SK-N-MC (cell line): ENCODE data around the gene SLC2A8.
A peak's percentile ranks its signal among the peaks of the same experiment; 100 is the strongest.

Experiments used
- DNase-seq: peaks from one replicate; pipeline ENCODE4 v3.0.0-alpha.2; 2011; ENCODE audit warnings: low read depth, low spot score
- H3K27ac ChIP-seq: fragments of 200-600 bp; sonication (generic); 2 replicates; pipeline ENCODE4 v1.5.1; 2016; ENCODE audit warnings: mixed run types
- H3K36me3 ChIP-seq: fragments of 200-600 bp; sonication (generic); 2 replicates; pipeline ENCODE4 v1.6.1; 2017; ENCODE audit warnings: antibody characterized with exemption, low read length, mixed read lengths; ENCODE audit not compliant: insufficient read depth
- H3K4me3 ChIP-seq: fragments of 200-600 bp; sonication (generic); 2 replicates; pipeline ENCODE4 v1.5.1; 2016
- H3K9ac ChIP-seq: fragments of 200-600 bp; sonication (generic); 2 replicates; pipeline ENCODE4 v1.8.0; 2017; ENCODE audit warnings: mixed run types, mixed read lengths; ENCODE audit not compliant: insufficient read length
- H3K9me3 ChIP-seq: fragments of 200-600 bp; sonication (generic); 2 replicates; pipeline ENCODE4 v1.6.1; 2017; ENCODE audit warnings: low read depth, mild to moderate bottlenecking, antibody characterized with exemption, low read length, moderate library complexity, mixed read lengths
- EZH2 ChIP-seq: fragments of 200-600 bp; sonication (generic); IDR thresholded peaks from one replicate; pipeline ENCODE4 v1.6.1; 2017; ENCODE audit warnings: antibody characterized with exemption
- FOXP2 ChIP-seq: optimal IDR thresholded peaks from 2 replicates; pipeline ENCODE3; 2011; ENCODE audit warnings: mild to moderate bottlenecking, moderate library complexity; ENCODE audit not compliant: insufficient read depth; ENCODE audit errors: extremely low read length, control extremely low read depth
- POLR2AphosphoS5 ChIP-seq: IDR thresholded peaks from 2 replicates; pipeline ENCODE4 v1.6.1; 2012; ENCODE audit warnings: mild to moderate bottlenecking, low read depth, low read length, borderline replicate concordance

Gene SLC2A8

GRCh38 chr9:127445851-127446712, 49.1 kb downstream of the SLC2A8 start:
- TF ChIP-seq POLR2AphosphoS5, result no peak; the same call in none of the 2 replicates
- no peak for TF ChIP-seq EZH2
- TF ChIP-seq FOXP2, result no peak
- Histone ChIP-seq H3K27ac (peak overlapping the region; percentile 73; the same call in 1 of the 2 replicates), H3K9ac (no peak overlapping the region), H3K4me3 (no peak overlapping the region), H3K36me3 (peaks cover 84% of the 10 kb centered on the region), H3K9me3 (0 out of 2 replicates have a peak, but pooled peaks cover 4% of the 10 kb centered on the region)
- DNase-seq, result no peak

- Histone ChIP-seq H3K9ac (no peak overlapping the region), H3K36me3 (peaks cover 81% of the 10 kb centered on the region), H3K4me3 (no peak overlapping the region), H3K27ac (peak overlapping the region; percentile 73), H3K9me3 (0 out of 2 replicates have a peak, but pooled peaks cover 4% of the 10 kb centered on the region)
- peak; percentile 34 for TF ChIP-seq POLR2AphosphoS5
- TF ChIP-seq FOXP2, result no peak
- no peak for DNase-seq
Measured at GRCh38 chr9:127446713-127447415, 49.9 kb downstream of the SLC2A8 start.

- Histone ChIP-seq H3K9ac (no peak overlapping the region), H3K27ac (peak overlapping the region; percentile 97; the same call in 1 of the 2 replicates), H3K9me3 (0 out of 2 replicates have a peak, but pooled peaks cover 4% of the 10 kb centered on the region), H3K4me3 (no peak overlapping the region), H3K36me3 (peaks cover 78% of the 10 kb centered on the region)
- DNase-seq, result no peak
- no peak for TF ChIP-seq EZH2
- TF ChIP-seq FOXP2, result no peak
- no peak for TF ChIP-seq POLR2AphosphoS5
Measured at GRCh38 chr9:127447416-127448111, 50.6 kb downstream of the SLC2A8 start.

GRCh38 chr9:127448112-127448805, 51.3 kb downstream of the SLC2A8 start:
- 0 out of 2 replicates have a peak, but pooled peaks cover 4% of the 10 kb centered on the region for H3K9me3 ChIP-seq
- peak overlapping the region; percentile 98 for H3K4me3 ChIP-seq
- peak overlapping the region; percentile 100 for H3K9ac ChIP-seq
- DNase-seq, result no peak
- no peak for TF ChIP-seq EZH2
- TF ChIP-seq FOXP2, result no peak
- no peak for TF ChIP-seq POLR2AphosphoS5
- peak overlapping the region; percentile 97 for H3K27ac ChIP-seq
- peaks cover 72% of the 10 kb centered on the region for H3K36me3 ChIP-seq

GRCh38 chr9:127449332-127449966, 52.5 kb downstream of the SLC2A8 start:
- no peak for DNase-seq
- peaks cover 65% of the 10 kb centered on the region for H3K36me3 ChIP-seq
- peak overlapping the region; percentile 98 for H3K4me3 ChIP-seq
- TF ChIP-seq FOXP2 (no peak), POLR2AphosphoS5 (no peak; the same call in 1 of the 2 replicates), EZH2 (no peak)
- peak overlapping the region; percentile 97 for H3K27ac ChIP-seq
- H3K9me3 ChIP-seq, result no peaks in the 10 kb centered on the region
- H3K9ac ChIP-seq, result peak overlapping the region; percentile 100

- no peak for TF ChIP-seq EZH2
- no peak; the same call in 1 of the 2 replicates for TF ChIP-seq POLR2AphosphoS5
- TF ChIP-seq FOXP2, result no peak
- H3K36me3 ChIP-seq, result peaks cover 57% of the 10 kb centered on the region
- no peaks in the 10 kb centered on the region for H3K9me3 ChIP-seq
- peak overlapping the region; percentile 97 for H3K27ac ChIP-seq
- peak overlapping the region; percentile 100 for H3K9ac ChIP-seq
- peak overlapping the region; percentile 98 for H3K4me3 ChIP-seq
- DNase-seq, result no peak
Measured at GRCh38 chr9:127450243-127450760, 53.3 kb downstream of the SLC2A8 start.

GRCh38 chr9:127450830-127451607, 54.0 kb downstream of the SLC2A8 start, which contains the start of the genes LRSAM1 and RPL12:
Gene LRSAM1, plus strand, starts transcription at chr9:127451510. Its CDS starts 3,018 bp downstream, at chr9:127454528.
Gene RPL12, minus strand, starts transcription at chr9:127451406. Its CDS starts 89 bp downstream, at chr9:127451317.
- Histone ChIP-seq H3K27ac (peak within 1 kb of the TSS; percentile 97), H3K36me3 (peaks cover 50% of the 10 kb centered on the region), H3K9me3 (no peaks in the 10 kb centered on the region), H3K9ac (peak within 1 kb of the TSS; percentile 100), H3K4me3 (peak within 1 kb of the TSS; percentile 98)
- DNase-seq, result peak; percentile 81
- TF ChIP-seq EZH2, result no peak
- no peak for TF ChIP-seq FOXP2
- peak; percentile 100 for TF ChIP-seq POLR2AphosphoS5
